Measurements from ENCODE around the gene CASP5.

CASP5 gene

DNA sequence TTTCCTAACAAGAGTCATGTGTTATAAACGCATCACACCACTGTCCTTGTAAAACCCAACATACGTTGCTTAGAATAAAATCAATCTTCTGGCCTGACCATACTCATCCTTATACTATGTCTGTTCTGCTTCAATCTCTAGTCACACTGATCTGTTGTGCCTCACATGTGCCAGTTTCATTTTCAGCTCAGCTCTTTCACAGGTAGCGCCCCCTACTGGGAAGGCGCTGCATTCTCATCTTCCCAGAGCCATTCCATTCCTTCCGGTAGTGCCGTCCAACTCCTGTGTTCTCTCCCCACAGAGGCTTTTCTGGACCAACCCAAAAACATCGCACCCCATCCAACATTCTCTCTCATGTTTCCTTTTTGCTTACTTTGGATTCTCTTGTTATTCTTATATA lies 22.2 kb downstream of the CASP5 start:
- no peak overlapping the region for H3K4me3 ChIP-seq (ENCODE audit: low read depth, low read length)
- peak; percentile 57 for DNase-seq (ENCODE audit: low read depth)
- TF ChIP-seq, protein P1, sequence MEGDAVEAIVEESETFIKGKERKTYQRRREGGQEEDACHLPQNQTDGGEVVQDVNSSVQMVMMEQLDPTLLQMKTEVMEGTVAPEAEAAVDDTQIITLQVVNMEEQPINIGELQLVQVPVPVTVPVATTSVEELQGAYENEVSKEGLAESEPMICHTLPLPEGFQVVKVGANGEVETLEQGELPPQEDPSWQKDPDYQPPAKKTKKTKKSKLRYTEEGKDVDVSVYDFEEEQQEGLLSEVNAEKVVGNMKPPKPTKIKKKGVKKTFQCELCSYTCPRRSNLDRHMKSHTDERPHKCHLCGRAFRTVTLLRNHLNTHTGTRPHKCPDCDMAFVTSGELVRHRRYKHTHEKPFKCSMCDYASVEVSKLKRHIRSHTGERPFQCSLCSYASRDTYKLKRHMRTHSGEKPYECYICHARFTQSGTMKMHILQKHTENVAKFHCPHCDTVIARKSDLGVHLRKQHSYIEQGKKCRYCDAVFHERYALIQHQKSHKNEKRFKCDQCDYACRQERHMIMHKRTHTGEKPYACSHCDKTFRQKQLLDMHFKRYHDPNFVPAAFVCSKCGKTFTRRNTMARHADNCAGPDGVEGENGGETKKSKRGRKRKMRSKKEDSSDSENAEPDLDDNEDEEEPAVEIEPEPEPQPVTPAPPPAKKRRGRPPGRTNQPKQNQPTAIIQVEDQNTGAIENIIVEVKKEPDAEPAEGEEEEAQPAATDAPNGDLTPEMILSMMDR (IDR thresholded peaks at IDR 0.05; ENCODE audit: insufficient read depth, low read depth, low read length, missing control alignments), result peak; percentile 83

DNA sequence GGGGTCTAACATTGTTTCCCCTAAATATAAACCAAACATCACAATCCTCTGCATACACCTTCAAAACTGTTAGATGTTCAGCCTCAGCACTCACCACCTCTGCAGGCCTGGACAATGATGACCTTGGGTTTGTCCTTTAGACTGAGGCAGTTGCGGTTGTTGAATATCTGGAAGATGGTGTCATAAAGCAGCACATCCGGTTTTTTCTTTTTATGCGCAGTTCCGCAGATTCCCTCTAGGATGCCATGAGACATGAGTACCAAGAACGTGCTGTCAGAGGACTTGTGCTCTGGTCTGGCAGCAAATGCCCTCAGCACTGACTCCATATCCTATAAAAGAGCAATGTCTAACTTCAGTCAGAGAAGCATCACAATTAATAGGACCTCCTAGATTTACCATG lies 22.8 kb downstream of the CASP5 start:
- peak; percentile 19 for DNase-seq (ENCODE audit: low read depth)
- no peak overlapping the region for H3K4me3 ChIP-seq (ENCODE audit: low read depth, low read length)

DNA sequence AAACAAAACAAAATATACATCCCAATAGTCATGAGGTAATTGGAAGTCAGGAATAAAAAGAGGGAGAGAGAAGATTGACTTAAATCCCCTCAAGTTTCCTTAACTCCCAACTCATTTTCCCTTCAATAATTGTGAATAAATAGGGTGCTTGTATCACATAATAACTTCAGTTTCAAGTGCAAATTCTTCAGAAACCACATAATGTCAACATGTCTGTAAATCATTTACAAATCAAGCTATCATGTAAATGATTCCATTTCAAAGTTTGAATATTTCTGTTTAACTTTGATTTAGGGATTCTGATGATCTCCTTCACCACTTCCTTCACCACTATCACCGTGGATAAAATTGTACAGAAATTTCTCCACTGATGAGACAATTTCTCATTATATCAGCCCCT lies 23.2 kb downstream of the CASP5 start:
- H3K4me3 ChIP-seq (ENCODE audit: low read depth, low read length), result no peak overlapping the region
- TF ChIP-seq, protein P1 (IDR thresholded peaks at IDR 0.05; ENCODE audit: insufficient read depth, low read depth, low read length, missing control alignments), result no peak
- no peak for DNase-seq (ENCODE audit: low read depth)

More for the DNA sequence above, 22.8 kb downstream of the CASP5 start:
- TF ChIP-seq, protein P1 (IDR thresholded peaks at IDR 0.05; ENCODE audit: insufficient read depth, low read depth, low read length, missing control alignments), result peak; percentile 8

DNA sequence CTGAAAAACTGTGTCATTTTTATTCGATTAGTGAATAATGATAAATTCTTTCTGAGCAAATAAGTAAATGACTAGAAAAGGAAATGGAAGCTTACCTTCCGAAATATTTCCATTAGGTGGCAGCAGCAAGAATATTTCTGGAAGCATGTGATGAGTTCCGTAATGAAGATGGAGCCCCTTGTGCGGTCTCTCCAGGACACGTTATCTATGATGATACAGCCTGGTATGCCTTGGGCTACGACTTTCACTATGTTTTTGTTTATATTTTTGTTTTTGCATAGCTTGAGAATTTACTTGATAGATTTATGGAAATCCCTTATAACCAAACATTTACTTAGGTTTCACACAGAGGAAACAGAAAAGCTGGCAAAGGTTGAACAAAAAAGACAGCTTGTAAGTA lies 25.7 kb downstream of the CASP5 start:
- H3K4me3 ChIP-seq (ENCODE audit: low read depth, low read length), result no peak overlapping the region
- DNase-seq (ENCODE audit: low read depth), result no peak
- TF ChIP-seq, protein P1 (IDR thresholded peaks at IDR 0.05; ENCODE audit: insufficient read depth, low read depth, low read length, missing control alignments), result no peak

DNA sequence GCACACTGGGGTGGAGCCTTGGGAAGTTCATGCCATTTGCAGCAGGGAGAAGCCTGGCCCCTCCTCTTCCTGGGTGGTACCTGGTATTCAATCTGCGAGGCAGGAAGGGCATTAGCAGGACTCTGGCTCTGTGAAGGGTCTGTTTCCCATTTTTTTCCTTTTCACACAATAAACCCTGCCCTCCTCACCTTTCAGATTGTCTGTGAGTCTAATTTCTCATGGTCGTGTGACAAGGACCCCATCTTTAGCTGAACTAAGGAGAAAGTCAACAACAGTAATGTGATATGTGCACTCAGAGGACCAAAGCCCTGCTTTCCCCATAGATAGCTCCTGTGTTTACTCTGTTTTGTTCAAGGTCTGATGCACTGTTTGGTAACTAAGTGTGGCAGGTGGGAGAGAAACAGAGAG lies 28.0 kb downstream of the CASP5 start:
- no peak overlapping the region for H3K4me3 ChIP-seq (ENCODE audit: low read depth, low read length)
- DNase-seq (ENCODE audit: low read depth), result no peak
- TF ChIP-seq, protein P1 (IDR thresholded peaks at IDR 0.05; ENCODE audit: insufficient read depth, low read depth, low read length, missing control alignments), result no peak

DNA sequence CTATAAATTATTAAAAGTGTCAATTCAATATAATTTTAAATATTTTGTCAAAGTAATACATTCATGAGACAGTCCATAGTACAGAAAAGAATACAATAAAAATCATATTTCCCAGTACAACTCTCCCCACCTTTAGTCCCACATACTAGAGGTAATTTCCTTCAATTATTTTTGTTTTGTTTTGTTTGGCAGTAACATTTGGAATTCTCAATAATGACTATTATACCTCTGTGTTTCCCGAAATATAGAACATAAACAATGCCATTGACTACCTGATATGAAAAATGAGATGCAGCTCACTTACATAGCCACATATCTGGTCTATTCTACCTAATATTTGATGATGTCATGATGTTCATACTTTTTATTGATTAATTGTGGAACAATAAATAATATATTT lies 30.2 kb downstream of the CASP5 start:
- TF ChIP-seq, protein P1 (IDR thresholded peaks at IDR 0.05; ENCODE audit: insufficient read depth, low read depth, low read length, missing control alignments), result no peak
- no peak overlapping the region for H3K4me3 ChIP-seq (ENCODE audit: low read depth, low read length)
- DNase-seq (ENCODE audit: low read depth), result no peak

DNA sequence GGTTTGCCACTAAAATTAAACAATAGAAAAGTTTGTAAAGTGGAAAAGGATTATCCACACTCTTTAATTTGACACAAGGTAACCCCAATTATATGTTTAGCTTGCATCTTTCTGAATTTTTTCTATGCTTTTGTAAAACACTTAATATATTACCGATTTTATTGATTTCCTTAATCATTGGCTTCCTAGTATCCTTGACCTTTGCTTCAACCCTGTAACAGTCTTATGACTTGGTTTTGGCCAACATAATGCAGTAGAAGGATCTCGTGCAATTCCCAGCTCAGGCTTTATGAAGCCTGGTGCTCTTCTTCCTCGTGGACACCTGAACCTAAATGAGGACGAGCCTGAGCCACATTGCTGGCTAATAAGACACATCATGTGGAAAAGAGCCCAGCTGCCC lies 31.0 kb downstream of the CASP5 start:
- no peak overlapping the region for H3K4me3 ChIP-seq (ENCODE audit: low read depth, low read length)
- DNase-seq (ENCODE audit: low read depth), result no peak
- TF ChIP-seq, protein P1 (IDR thresholded peaks at IDR 0.05; ENCODE audit: insufficient read depth, low read depth, low read length, missing control alignments), result no peak

Measured in GM12865 (cell line).